Natural killer cell (primary cell): ENCODE measurements around the gene KRT15. TPM values are rescaled to one million over a fixed set of nuclear protein-coding genes. Genes with fewer than 3 reads are reported as not detected.

Experiments
- ATAC-seq, 3 donors: fragments of 150-1000 bp in 2 of 3; fragments of 200-7000 bp in 1 of 3; cut with Tn5 transposase; 1 replicate in 1 of 3; 2 replicates in 2 of 3; pipeline ENCODE4 v1.10.0; 2021; ENCODE audit warnings: mild to moderate bottlenecking in 2 of 3, moderate library complexity in 2 of 3
- DNase-seq, 2 donors: peaks; one replicate each; pipeline versions ENCODE4 v3.0.0 to v3.0.0-alpha.2; 2013 to 2021; ENCODE audit warnings: mixed read lengths in 1 of 2
- H3K27ac ChIP-seq: one replicate; pipeline ENCODE4 v1.5.1; 2013; ENCODE audit warnings: mild to moderate bottlenecking, low read length
- H3K27me3 ChIP-seq: one replicate; pipeline ENCODE4 v1.6.1; 2013; ENCODE audit warnings: low read length; ENCODE audit not compliant: control insufficient read depth, insufficient read depth
- H3K36me3 ChIP-seq: one replicate; pipeline ENCODE4 v1.6.1; 2013; ENCODE audit warnings: low read length; ENCODE audit not compliant: control insufficient read depth, insufficient read depth
- H3K4me1 ChIP-seq: one replicate; pipeline ENCODE4 v1.6.1; 2013; ENCODE audit warnings: low read length; ENCODE audit not compliant: control insufficient read depth, insufficient read depth
- H3K4me3 ChIP-seq: one replicate; pipeline ENCODE4 v1.5.1; 2013; ENCODE audit warnings: low read length
- H3K9me3 ChIP-seq: one replicate; pipeline ENCODE4 v1.6.1; 2013; ENCODE audit warnings: low read length; ENCODE audit not compliant: control insufficient read depth, insufficient read depth
- H3K27ac Mint-ChIP-seq, 2 donors: one replicate each; pipeline ENCODE4 v1.8.0; 2022; ENCODE audit warnings: mild to moderate bottlenecking in 2 of 2, mixed read lengths in 2 of 2, moderate library complexity in 1 of 2
- H3K27me3 Mint-ChIP-seq, 2 donors: one replicate each; pipeline ENCODE4 v1.8.0; 2022; ENCODE audit warnings: low read depth in 2 of 2, mixed read lengths in 2 of 2
- H3K36me3 Mint-ChIP-seq: one replicate; pipeline ENCODE4 v1.8.0; 2022; ENCODE audit warnings: mixed read lengths
- H3K4me1 Mint-ChIP-seq, 2 donors: one replicate each; pipeline ENCODE4 v1.8.0; 2022; ENCODE audit warnings: mixed read lengths in 2 of 2
- H3K4me3 Mint-ChIP-seq: one replicate; pipeline ENCODE4 v1.8.0; 2022; ENCODE audit warnings: mild to moderate bottlenecking, moderate library complexity, mixed read lengths
- H3K9me3 Mint-ChIP-seq, 2 donors: one replicate each; pipeline ENCODE4 v1.8.0; 2022; ENCODE audit warnings: mixed read lengths in 2 of 2
- WGBS: methylation state at CpG from one replicate; pipeline ENCODE4 v1.1.7; 2013; ENCODE audit warnings: missing lambda C conversion rate; ENCODE audit not compliant: insufficient coverage; 5-methylcytosine and 5-hydroxymethylcytosine counted together
- intact Hi-C: fragments of 100-400 bp; cut with micrococcal nuclease; formaldehyde crosslinking; loops from one replicate; pipeline ENCODE4 v1.14.2; 2022
- total RNA-seq, 4 donors: library from RNA; stranded (reverse); fragments of 120-200 nt in 1 of 4; gene quantifications; one replicate each; pipeline versions ENCODE4 v1.2.3 to v1.2.4, GENCODE V29; 2013 to 2022
- TF ChIP-seq, protein P1 (sequence below): fragments of 200-600 bp; IDR thresholded peaks from one replicate; pipeline ENCODE4 v1.8.0; 2022; ENCODE audit warnings: antibody characterized with exemption

KRT15 gene
- total RNA-seq, 3 donors from 2014 or later (not counting 1 experiment from before 2014, with no cell fraction given): not detected

GRCh38 chr17:41516830-41517283 lies 1.8 kb downstream of the KRT15 start:
- Mint-ChIP-seq H3K27ac (no peak overlapping the region), H3K27me3 (peaks cover 0 to 2% of the 10 kb centered on the region in 2 donors)

GRCh38 chr17:41516147-41516829 lies 2.4 kb downstream of the KRT15 start:
- ATAC-seq (no peak), DNase-seq (no peak)
- H3K36me3 Mint-ChIP-seq: no peaks in the 10 kb centered on the region
- Histone ChIP-seq H3K36me3 (no peaks in the 10 kb centered on the region), H3K27me3 (no peaks in the 10 kb centered on the region), H3K27ac (no peak overlapping the region), H3K9me3 (no peaks in the 10 kb centered on the region), H3K4me3 (no peak overlapping the region), H3K4me1 (peaks cover 5% of the 10 kb centered on the region)
- H3K27me3 Mint-ChIP-seq: peaks cover 0 to 2% of the 10 kb centered on the region in 2 donors
- no peak overlapping the region for H3K27ac Mint-ChIP-seq
- TF ChIP-seq, protein P1, sequence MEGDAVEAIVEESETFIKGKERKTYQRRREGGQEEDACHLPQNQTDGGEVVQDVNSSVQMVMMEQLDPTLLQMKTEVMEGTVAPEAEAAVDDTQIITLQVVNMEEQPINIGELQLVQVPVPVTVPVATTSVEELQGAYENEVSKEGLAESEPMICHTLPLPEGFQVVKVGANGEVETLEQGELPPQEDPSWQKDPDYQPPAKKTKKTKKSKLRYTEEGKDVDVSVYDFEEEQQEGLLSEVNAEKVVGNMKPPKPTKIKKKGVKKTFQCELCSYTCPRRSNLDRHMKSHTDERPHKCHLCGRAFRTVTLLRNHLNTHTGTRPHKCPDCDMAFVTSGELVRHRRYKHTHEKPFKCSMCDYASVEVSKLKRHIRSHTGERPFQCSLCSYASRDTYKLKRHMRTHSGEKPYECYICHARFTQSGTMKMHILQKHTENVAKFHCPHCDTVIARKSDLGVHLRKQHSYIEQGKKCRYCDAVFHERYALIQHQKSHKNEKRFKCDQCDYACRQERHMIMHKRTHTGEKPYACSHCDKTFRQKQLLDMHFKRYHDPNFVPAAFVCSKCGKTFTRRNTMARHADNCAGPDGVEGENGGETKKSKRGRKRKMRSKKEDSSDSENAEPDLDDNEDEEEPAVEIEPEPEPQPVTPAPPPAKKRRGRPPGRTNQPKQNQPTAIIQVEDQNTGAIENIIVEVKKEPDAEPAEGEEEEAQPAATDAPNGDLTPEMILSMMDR: no peak
- no peaks in the 10 kb centered on the region for H3K9me3 Mint-ChIP-seq
- intact Hi-C loops: no loop called here
- WGBS: 87% methylated on average over 13 of the region's 14 CpGs
- no peak overlapping the region for H3K4me3 Mint-ChIP-seq
- H3K4me1 Mint-ChIP-seq: no peaks in the 10 kb centered on the region

More at GRCh38 chr17:41516830-41517283, 1.8 kb downstream of the KRT15 start:
- Mint-ChIP-seq H3K36me3 (no peaks in the 10 kb centered on the region), H3K4me1 (no peaks in the 10 kb centered on the region), H3K4me3 (no peak overlapping the region), H3K9me3 (no peaks in the 10 kb centered on the region)
- 91% methylated on average over 14 of the region's 14 CpGs for WGBS
- peaks cover 5% of the 10 kb centered on the region for H3K4me1 ChIP-seq
- no peaks in the 10 kb centered on the region for H3K36me3 ChIP-seq
- no peak overlapping the region for H3K27ac ChIP-seq
- ATAC-seq (no peak), DNase-seq (no peak)
- no peaks in the 10 kb centered on the region for H3K27me3 ChIP-seq
- H3K9me3 ChIP-seq: no peaks in the 10 kb centered on the region
- TF ChIP-seq, protein P1: no peak
- no peak overlapping the region for H3K4me3 ChIP-seq
- intact Hi-C loops: no loop called here

- Mint-ChIP-seq H3K27me3 (no peaks in the 10 kb centered on the region), H3K27ac (no peak overlapping the region), H3K36me3 (no peaks in the 10 kb centered on the region), H3K9me3 (no peaks in the 10 kb centered on the region), H3K4me3 (no peak overlapping the region), H3K4me1 (no peaks in the 10 kb centered on the region)
- H3K27ac ChIP-seq: no peak overlapping the region
- no peaks in the 10 kb centered on the region for H3K27me3 ChIP-seq
- H3K4me1 ChIP-seq: peaks cover 5% of the 10 kb centered on the region
- intact Hi-C loops: no loop called here
- 91% methylated on average over 4 of the region's 5 CpGs for WGBS
- no peak for DNase-seq
- no peak overlapping the region for H3K4me3 ChIP-seq
- H3K36me3 ChIP-seq: no peaks in the 10 kb centered on the region
- TF ChIP-seq, protein P1: no peak
- H3K9me3 ChIP-seq: no peaks in the 10 kb centered on the region
- no peak for ATAC-seq
Observed at GRCh38 chr17:41513168-41513547, 5.5 kb downstream of the KRT15 start.
